Stimulated activated CD4-positive, alpha-beta T cell treated with anti-CD3 and anti-CD28 coated beads, Interleukin-1b, Interleukin-23, amount 100 ng/mL, for 24 hours (primary cell): ENCODE data around the gene DENND1A.
A peak's percentile ranks its signal among the peaks of the same experiment; 100 is the strongest.
"Not testable (repeated sequence)": the region's sequence is repeated elsewhere in the genome, so short reads cannot be mapped to it uniquely, and the experiment has no call there.

ENCODE experiments used
- DNase-seq, 4 experiments: peaks; one replicate each; pipeline ENCODE4 v3.0.0-alpha.2; 2020; ENCODE audit warnings: low read depth in 4 of 4, low spot score in 1 of 4

The DENND1A gene

DNA sequence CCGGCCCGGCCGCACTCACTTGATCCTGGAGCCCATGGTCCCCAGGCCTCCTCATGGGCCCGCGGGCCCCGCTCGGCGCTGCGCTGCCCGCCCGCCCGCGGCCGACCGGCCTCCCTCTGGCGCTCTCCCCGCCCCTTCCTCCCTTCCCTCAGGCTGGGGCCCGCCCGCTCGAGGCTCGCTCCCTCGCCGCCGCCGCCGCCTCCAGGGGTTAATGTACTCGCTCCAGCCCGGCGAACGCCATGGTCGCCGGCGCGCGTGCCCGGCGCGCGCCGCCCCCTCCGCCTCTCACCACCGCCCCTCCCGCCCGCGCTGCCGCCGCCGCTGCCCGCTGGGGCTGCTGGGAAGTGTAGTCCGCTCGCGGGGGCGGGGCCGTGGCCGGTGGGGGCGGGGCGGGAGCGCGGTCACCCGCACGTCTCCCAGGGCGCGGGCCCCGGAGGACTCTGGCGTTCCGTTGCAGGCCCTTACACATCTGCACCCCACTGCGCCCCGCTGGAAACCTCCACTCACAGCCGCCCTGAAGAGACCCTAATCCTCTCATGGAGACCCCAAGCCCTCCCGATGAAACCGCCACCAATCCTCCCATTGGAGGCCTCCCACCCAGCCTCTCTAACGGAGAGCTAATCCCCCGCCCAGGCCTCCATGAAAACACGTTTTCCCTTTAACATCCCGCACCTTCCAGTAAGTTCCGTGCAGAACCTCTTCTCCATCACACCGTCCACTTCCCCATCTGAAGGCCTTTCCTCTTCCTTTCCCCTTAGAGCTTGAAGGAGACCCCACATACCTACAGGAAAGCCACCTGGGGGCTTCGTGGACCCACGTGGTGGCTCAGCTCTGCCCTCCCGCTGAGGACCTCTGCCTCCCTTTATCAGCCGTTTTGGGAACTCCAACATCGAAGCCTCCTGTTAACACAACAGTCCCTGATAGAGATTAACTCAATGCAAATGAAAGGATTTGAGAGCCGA lies at the start of gene DENND1A:
Gene DENND1A, minus strand, starts transcription at position 257 of the 962 bp plus-strand sequence. Its CDS starts 221 bp downstream, at position 36.
- peak; percentile 68 to 87 (median 82) for DNase-seq

DNA sequence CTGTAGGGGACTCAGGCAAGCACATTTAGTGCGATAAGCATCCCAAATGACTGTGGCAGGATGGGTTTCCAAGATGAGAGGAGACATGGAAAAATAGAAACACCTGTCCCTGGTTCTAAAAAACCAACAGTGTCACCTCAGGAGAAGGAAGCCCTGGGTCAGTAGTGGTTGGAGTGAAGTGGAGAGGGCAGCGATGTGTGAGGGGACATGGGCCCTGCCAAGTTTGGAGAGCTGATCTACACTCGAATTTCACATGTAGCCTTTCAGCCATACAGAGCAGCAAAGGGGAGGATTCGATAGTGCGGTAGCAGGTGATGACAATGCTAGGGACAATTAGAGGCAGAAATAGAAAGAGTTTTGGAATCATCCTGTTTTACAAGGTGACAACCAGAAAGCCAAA lies 49.1 kb upstream of the DENND1A start:
- DNase-seq = no peak

DNA sequence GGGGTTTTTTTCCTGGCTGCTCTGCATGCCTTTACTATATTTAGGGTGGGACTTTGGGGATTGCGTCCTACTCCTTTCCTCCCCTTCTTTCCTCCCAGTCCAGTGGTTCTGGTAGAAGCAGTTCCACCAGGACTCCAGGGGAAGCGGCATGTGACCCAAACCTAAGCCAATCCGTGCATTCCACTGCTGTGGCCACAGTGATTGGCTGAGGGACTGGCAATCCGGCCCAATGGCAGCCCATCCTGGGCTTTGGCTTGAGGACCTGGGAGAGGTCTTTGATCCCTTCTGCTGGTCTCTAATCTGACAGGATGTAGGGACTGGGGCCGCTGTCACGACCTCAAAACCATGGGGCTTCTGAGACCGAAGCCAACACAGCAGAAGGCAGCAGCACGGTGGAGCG lies 46.7 kb upstream of the DENND1A start:
- not testable (repeated sequence) for DNase-seq

DNA sequence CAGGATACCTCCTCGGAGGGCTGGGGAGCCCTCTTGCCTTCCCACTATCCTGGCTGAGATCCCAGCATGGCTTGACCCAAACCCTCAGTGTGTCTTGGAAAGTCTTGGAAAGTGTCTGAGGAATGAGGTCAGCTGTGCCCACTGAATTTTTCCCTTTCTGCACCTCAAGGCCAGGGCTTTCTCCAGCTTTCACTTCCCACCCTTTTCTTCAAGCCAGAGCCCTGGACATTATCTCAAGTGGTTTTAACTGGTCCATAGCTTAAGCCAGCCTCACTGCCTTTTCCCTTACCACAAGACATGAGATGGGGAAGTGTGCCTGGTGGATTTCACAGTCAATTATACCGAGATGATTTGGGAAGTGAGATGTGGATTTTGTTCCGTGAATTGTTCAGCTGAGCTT lies 45.9 kb upstream of the DENND1A start:
- DNase-seq = no peak

- no peak for DNase-seq
Observed at GRCh38 chr9:123974471-123974870, 44.5 kb upstream of the DENND1A start.

DNA sequence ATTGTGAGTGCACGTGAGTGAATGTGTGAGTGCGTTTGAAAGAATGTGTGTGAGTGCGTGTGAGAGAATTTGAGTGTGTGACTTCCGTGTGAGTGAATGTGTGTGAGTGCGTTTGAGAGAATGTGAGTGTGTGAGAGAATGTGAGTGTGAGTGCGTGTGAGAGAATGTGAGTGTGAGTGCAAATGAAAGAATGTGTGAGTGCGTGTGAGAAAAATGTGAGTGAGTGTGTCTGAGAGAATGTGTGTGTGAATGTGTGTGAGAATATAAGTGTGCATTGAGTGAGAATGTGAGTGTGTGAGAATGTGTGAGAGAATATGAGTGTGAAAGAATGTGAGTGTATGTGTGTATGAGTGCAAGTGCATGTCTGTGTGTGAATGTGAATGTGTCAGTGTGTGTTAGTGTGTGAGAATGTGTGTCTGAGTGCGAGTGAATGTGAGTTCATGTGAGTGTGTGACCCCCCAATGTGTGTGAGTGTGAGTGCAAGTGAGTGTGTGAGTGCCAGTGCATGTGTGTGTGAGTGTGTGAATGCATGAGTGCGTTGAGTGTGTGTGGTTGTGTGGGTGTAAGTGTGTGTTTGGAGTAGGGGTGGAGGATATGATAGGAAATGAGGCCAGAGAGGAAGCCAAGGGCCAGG lies 43.8 kb upstream of the DENND1A start:
- DNase-seq = no peak

DNA sequence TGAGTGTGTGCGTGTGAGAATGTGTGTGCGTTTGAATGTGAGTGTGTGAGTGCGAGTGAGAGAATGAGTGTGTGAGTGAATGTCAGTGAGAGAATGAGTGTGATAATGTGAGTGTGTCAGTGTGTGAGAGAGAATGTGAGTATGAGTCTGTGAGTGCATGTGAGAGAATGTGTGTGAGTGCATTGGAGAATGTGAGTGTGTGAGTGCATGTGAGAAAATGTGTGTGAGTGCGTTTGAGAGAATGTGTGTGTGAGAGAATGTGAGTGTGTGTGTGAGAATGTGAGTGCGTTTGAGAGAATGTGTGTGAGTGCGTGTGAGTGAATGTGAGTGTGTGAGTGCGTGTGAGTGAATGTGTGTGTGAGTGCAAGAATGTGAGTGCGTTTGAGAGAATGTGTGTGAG lies 42.7 kb upstream of the DENND1A start:
- no peak for DNase-seq

DNA sequence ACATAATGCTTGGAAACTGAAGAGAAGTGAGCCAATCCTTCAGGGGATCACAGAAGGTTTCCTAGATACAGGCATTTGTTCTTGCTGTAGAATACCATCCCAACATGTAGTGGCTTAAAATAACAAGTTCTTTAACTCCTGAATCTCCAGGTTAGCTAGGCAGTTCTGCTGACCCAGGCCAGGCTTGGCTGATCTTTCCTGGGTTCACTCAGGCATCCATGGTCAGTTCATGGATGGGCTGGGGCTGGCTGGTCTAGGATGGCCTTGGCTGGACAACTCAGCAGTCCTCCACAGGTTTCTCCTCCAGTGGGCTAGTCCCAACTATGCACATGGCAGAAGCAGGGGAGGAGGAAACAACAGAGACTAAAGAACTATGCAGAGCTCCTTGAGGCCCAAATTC lies 37.4 kb upstream of the DENND1A start:
- no peak for DNase-seq

- no peak for DNase-seq
Observed at GRCh38 chr9:123965801-123966686, 36.1 kb upstream of the DENND1A start.

DNA sequence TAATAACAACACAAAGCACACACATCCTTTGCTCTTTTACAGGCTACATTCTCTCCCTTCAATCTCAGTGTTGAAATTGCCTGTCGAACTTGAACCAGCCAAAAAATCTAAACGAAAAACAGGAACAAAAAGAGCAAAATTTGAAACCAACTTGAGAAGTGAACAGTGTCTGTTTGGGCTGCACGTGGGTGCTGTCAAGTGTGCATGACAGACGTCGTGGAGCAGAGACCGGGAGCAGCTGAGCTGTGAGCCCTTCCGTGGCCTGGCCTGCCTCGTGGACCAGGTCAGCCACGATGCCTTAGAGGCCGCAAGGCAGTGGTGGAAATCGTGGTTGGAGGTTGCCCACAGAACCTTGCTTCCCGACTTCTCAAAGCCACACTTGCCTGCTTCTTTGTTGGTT lies 34.8 kb upstream of the DENND1A start:
- DNase-seq = no peak

DNA sequence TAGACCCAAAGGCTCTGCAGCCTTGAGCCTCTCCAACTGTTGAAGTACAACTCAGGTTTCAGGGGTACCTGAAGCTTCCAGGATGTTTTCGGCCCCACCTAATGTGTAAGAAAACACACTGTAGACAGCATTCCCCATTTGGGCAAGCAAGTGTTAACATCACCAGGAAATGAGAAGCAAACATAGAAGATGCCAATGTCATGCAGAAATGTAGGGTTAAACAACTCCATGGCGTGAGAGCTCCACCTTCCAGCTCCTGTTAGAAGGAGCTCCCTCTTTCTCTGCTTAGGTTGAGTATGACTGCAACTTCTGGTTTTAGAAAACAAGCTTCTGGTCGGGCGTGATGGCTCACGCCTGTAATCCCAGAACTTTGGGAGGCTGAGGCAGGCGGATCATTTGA lies 31.0 kb upstream of the DENND1A start:
- DNase-seq = no peak

DNA sequence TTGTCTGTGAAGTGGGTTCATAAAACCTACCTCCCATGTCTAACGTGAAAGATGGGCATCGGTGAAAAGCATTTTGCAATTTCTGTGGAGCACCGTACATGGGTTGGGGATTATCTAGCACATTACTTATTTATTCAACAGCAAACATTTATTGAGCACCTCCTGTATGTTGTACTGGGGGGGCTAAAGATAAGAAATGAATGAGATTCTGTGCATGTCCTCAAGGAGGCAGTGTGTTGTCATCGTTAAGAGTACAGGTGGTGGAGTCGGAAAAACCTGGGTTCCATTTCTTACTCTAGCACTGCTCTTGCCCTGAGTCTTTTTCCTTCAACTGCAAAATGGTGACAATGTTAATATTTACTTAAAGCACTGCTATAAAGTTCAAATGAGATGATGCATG lies 30.4 kb upstream of the DENND1A start:
- DNase-seq = no peak

- no peak for DNase-seq
Observed at GRCh38 chr9:123959787-123960186, 29.9 kb upstream of the DENND1A start.

GRCh38 chr9:123957731-123958130 lies 27.8 kb upstream of the DENND1A start:
- no peak for DNase-seq

GRCh38 chr9:123957168-123957721 lies 27.3 kb upstream of the DENND1A start:
- no peak for DNase-seq

DNA sequence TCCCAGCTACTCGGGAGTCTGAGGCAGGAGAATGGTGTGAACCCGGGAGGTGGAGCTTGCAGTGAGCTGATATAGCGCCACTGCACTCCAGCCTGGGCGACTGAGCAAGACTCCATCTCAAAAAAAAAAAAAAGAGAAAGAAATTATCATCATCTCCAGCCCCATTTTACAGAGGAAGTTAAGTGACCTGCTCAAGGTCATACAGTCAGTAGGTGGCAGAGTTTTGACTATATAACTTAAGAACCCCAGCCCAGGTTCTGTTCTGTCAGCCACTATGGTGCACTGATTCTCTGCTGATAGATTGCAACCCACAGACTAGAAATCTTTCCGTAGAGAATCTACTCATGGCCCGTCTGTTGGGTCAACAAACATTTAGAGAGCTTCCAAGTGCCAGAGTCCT lies 25.7 kb upstream of the DENND1A start:
- DNase-seq = no peak

- no peak for DNase-seq
Observed at GRCh38 chr9:123954518-123955280, 24.8 kb upstream of the DENND1A start.

GRCh38 chr9:123952641-123953495 lies 22.9 kb upstream of the DENND1A start:
- DNase-seq = no peak

DNA sequence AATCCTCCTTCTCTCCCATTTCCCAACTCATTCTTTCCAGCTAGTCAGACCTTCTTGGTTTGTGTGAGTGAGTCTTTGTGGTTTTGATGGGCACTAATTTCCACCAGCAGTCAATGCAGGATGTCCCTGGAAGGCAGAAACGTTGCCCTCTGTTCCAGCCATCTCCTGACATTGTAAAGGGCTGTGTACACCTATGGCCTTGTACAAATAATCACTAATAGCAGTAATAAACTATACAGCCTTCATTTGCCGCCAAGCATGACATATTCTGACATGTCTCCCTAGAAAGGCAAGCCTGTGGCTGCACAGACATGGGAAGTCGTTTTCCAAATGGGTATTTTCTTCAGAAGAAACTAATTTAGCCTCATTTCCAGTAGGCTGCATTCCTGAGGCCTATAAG lies 18.4 kb upstream of the DENND1A start:
- no peak for DNase-seq
